HCT116 (cell line): ENCODE data around the gene TEKT3. TPM values are rescaled to one million over a fixed set of nuclear protein-coding genes. Genes with fewer than 3 reads are reported as not detected.

ENCODE experiments used
- ATAC-seq: fragments of 200-7000 bp; cut with Tn5 transposase; 2 replicates; pipeline ENCODE4 v1.9.1; 2020; ENCODE audit warnings: mild to moderate bottlenecking, moderate library complexity
- BruUV-seq: library from RNA; stranded (reverse); fragments of 400-500 nt; replicated peaks from 2 replicates; lab custom pipeline; 2021; lab: Mats Ljungman, UMichigan
- CTCF ChIA-PET: fragments of 300-600 bp; sonication (Branson Sonifier 250); formaldehyde crosslinking; loops from one replicate; lab custom pipeline; 2021; ENCODE audit warnings: antibody characterized with exemption; lab: Charles Lee
- POLR2A ChIA-PET: fragments of 300-600, 350-600 bp; sonication (Branson Sonifier 250); formaldehyde crosslinking; loops from one replicate; lab custom pipeline; 2021; ENCODE audit warnings: antibody characterized with exemption; lab: Charles Lee
- RAD21 ChIA-PET, 2 experiments: fragments of 300-600 bp; sonication (Branson Sonifier 250); formaldehyde crosslinking; loops; one replicate each; lab custom pipeline; 2023; ENCODE audit warnings: low total read pairs in 2 of 2; ENCODE audit not compliant: uncharacterized antibody in 2 of 2, unreplicated experiment in 2 of 2, low non-redundant PET in 1 of 2; lab: Charles Lee
- DNase-seq: peaks from one replicate; pipeline ENCODE4 v3.0.0-alpha.2; 2010; ENCODE audit warnings: low read depth, low spot score
- H2AFZ ChIP-seq: fragments of 200-600 bp; shearing (Covaris generic), sonication (generic); 2 replicates; pipeline ENCODE4 v1.6.1; 2017; ENCODE audit warnings: low read depth, mixed run types, mixed read lengths, antibody characterized with exemption, low read length; ENCODE audit not compliant: poor library complexity, severe bottlenecking
- H3K27ac ChIP-seq: 2 replicates; pipeline ENCODE4 v1.5.1; 2012; ENCODE audit warnings: low read depth, low read length
- H3K27me3 ChIP-seq: fragments of 200-600 bp; sonication (generic); 2 replicates; pipeline ENCODE4 v1.6.1; 2016; ENCODE audit warnings: mixed run types, low read length, mixed read lengths; ENCODE audit not compliant: insufficient read depth
- H3K36me3 ChIP-seq, 2 experiments: fragments of 200-500 bp in 1 of 2; fragments of 200-600 bp in 1 of 2; sonication (Bioruptor generic) in 1 of 2; sonication (generic) in 1 of 2; 2 replicates each; pipeline versions ENCODE4 v1.5.1 to v1.6.1; 2014 to 2016; ENCODE audit warnings: low read length in 2 of 2, inconsistent platforms in 1 of 2, mixed read lengths in 1 of 2, mixed run types in 1 of 2; ENCODE audit not compliant: insufficient read depth in 2 of 2, control insufficient read depth in 1 of 2
- H3K4me1 ChIP-seq, 2 experiments: fragments of 200-600 bp in 1 of 2; sonication (generic) in 1 of 2; 2 replicates each; pipeline versions ENCODE4 v1.5.1 to v1.6.1; 2012 to 2017; ENCODE audit warnings: low read length in 2 of 2, inconsistent platforms in 1 of 2, mild to moderate bottlenecking in 1 of 2, mixed read lengths in 1 of 2, mixed run types in 1 of 2, moderate library complexity in 1 of 2; ENCODE audit not compliant: insufficient read depth in 2 of 2, control insufficient read depth in 1 of 2
- H3K4me2 ChIP-seq: fragments of 200-600 bp; sonication (generic); 2 replicates; pipeline ENCODE4 v1.6.1; 2017; ENCODE audit warnings: mixed run types, low read length, mixed read lengths
- H3K4me3 ChIP-seq, 2 experiments: fragments of 200-600 bp in 1 of 2; sonication (generic) in 1 of 2; replicated peaks in 1 of 2; 2 replicates each; pipeline ENCODE4 v1.5.1; 2011 to 2016; ENCODE audit warnings: low read length in 2 of 2, control low read depth in 1 of 2, low read depth in 1 of 2, mild to moderate bottlenecking in 1 of 2, mixed read lengths in 1 of 2, mixed run types in 1 of 2
- H3K79me2 ChIP-seq: fragments of 200-600 bp; sonication (generic); 2 replicates; pipeline ENCODE4 v1.6.1; 2017; ENCODE audit warnings: mild to moderate bottlenecking, mixed run types, low read length, moderate library complexity, mixed read lengths; ENCODE audit not compliant: insufficient read depth
- H3K9ac ChIP-seq: fragments of 200-600 bp; sonication (generic); 2 replicates; pipeline ENCODE4 v1.6.1; 2016; ENCODE audit warnings: low read length, mixed read lengths
- H3K9me2 ChIP-seq: fragments of 200-600 bp; sonication (generic), shearing (Covaris generic); 2 replicates; pipeline ENCODE4 v1.6.1; 2017; ENCODE audit warnings: mixed run types, mild to moderate bottlenecking, moderate library complexity; ENCODE audit not compliant: insufficient read depth
- H3K9me3 ChIP-seq, 2 experiments: fragments of 200-500 bp in 1 of 2; fragments of 200-600 bp in 1 of 2; sonication (Bioruptor generic) in 1 of 2; sonication (generic) in 1 of 2; 2 replicates each; pipeline ENCODE4 v1.6.1; 2014 to 2017; ENCODE audit warnings: low read length in 2 of 2, mixed read lengths in 2 of 2, inconsistent platforms in 1 of 2, low read depth in 1 of 2, mild to moderate bottlenecking in 1 of 2, mixed run types in 1 of 2, moderate library complexity in 1 of 2; ENCODE audit not compliant: control insufficient read depth in 1 of 2, insufficient read depth in 1 of 2
- H4K20me1 ChIP-seq: fragments of 200-600 bp; sonication (generic), shearing (Covaris generic); 2 replicates; pipeline ENCODE4 v1.6.1; 2017; ENCODE audit warnings: mixed run types, mild to moderate bottlenecking, moderate library complexity; ENCODE audit not compliant: insufficient read depth
- CEBPB ChIP-seq: IDR thresholded peaks from 2 replicates; pipeline ENCODE4 v1.6.1; 2012; ENCODE audit warnings: low read depth
- CTCF ChIP-seq, 3 experiments: fragments of 200-600 bp in 1 of 3; sonication (generic) in 1 of 3; IDR thresholded peaks in 2 of 3; conservative IDR thresholded peaks in 1 of 3; 2 replicates each; pipeline ENCODE4 v1.5.1; 2012 to 2017; ENCODE audit warnings: low read depth in 2 of 3, low read length in 2 of 3, antibody characterized with exemption in 1 of 3, borderline replicate concordance in 1 of 3, control low read depth in 1 of 3, mild to moderate bottlenecking in 1 of 3, mixed read lengths in 1 of 3, mixed run types in 1 of 3, moderate library complexity in 1 of 3; ENCODE audit not compliant: insufficient read depth in 1 of 3
- EGR1 ChIP-seq: IDR thresholded peaks from 2 replicates; pipeline ENCODE4 v1.6.1; 2012; ENCODE audit warnings: low read depth
- EZH2 ChIP-seq: fragments of 200-600 bp; sonication (generic); IDR thresholded peaks from 2 replicates; pipeline ENCODE4 v1.6.1; 2017; ENCODE audit warnings: antibody characterized with exemption, mixed run types
- JUND ChIP-seq: IDR thresholded peaks from 2 replicates; pipeline ENCODE4 v1.6.1; 2012
- RAD21 ChIP-seq: IDR thresholded peaks from 2 replicates; pipeline ENCODE4 v1.6.1; 2012; ENCODE audit warnings: low read depth, mild to moderate bottlenecking
- REST ChIP-seq: IDR thresholded peaks from 2 replicates; pipeline ENCODE4 v1.6.1; 2012; ENCODE audit warnings: low read depth
- SRF ChIP-seq: IDR thresholded peaks from 2 replicates; pipeline ENCODE4 v1.6.1; 2012; ENCODE audit warnings: low read depth
- YY1 ChIP-seq: IDR thresholded peaks from 2 replicates; pipeline ENCODE4 v1.6.1; 2011; ENCODE audit warnings: low read length, low read depth, moderate library complexity, mild to moderate bottlenecking; ENCODE audit not compliant: insufficient replicate concordance; ENCODE audit errors: extremely low read depth
- ZFX ChIP-seq: fragments of 450-650 bp; IDR thresholded peaks from 2 replicates; pipeline ENCODE4 v1.6.1; 2017
- ZNF274 ChIP-seq: fragments of 200-500 bp; sonication (Bioruptor generic); IDR thresholded peaks from 2 replicates; pipeline ENCODE4 v1.6.1; 2014; ENCODE audit warnings: mild to moderate bottlenecking, low read depth, low read length, inconsistent platforms
- intact Hi-C: fragments of 100-400 bp; cut with micrococcal nuclease; formaldehyde crosslinking; loops from 2 replicates; pipeline ENCODE4 v1.10.0; 2022
- total RNA-seq: library from RNA; stranded (reverse); gene quantifications from one replicate; pipeline ENCODE4 v1.2.1, GENCODE V29; 2021; ENCODE audit not compliant: unreplicated experiment
- TF ChIP-seq, protein P1 (sequence below): IDR thresholded peaks from 2 replicates; pipeline ENCODE4 v1.6.1; 2012

TEKT3 gene
- total RNA-seq, 1 experiment from 2014 or later, result 0.64 TPM

DNA sequence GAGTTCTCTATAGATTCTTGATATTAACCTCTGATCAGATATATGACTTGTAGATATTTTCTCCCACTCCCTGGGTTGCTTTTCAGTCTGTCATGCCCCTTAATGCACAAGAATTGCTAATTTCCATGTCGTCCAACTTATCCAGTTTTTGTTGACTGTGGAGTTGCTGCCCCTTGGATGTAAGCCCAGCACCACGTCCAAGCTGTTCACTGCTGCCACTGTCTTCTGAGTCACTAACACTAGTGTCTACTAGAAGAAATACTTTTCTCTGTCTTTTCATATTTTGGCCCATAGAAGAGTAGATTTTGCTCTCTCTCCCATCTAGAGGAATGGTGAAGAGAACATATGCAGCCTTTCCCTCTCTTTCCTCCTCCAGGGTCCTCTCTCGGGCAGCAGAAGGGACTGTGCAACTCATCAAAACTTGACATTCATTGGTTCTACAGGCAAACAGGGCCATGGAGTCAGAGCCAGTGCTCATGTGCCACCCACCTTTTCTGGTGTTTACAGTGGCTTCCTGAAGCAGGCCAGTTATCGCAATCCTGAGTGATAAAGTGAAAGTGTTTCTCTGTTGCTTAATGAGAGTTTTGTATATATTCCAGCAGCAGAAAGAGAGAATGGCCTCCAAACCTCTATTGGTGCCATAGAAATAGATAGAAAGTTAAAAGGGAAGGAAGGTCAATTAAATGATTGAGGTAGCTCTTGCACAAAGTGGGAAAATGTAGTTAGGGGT is 53.7 kb downstream of the TEKT3 start:
- intact Hi-C loops, result no loop called here

DNA sequence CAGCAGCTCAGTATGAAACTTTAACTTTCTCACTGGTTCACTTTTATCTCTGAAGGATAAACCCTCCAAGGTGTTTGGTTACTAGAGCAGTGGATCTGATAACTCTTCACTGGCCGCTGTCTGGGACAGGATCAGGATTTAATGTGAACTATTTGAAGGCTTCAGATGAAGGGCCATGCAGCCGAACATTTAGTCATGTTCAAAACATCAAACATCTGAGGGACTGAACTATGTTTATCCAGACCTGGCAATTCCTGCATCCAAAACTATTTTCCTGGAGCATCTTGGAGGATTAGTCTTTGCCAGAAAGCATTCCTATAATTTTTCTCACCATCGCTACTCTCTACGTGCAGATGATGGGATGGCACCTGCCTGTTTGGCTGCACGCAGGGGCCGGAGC is 55.9 kb downstream of the TEKT3 start:
- POLR2A ChIA-PET, result no interaction called here
- H3K9me3 ChIP-seq, result no peaks in the 10 kb centered on the region
- BruUV-seq, result no TSS peak
- no peak overlapping the region for H3K9ac ChIP-seq
- no peak overlapping the region for H3K4me3 ChIP-seq
- H3K27ac ChIP-seq, result no peak overlapping the region
- ATAC-seq (no peak), DNase-seq (no peak)
- H2AFZ ChIP-seq, result no peak overlapping the region
- no peak for TF ChIP-seq YY1
- TF ChIP-seq RAD21, result no peak
- TF ChIP-seq SRF, result no peak
- TF ChIP-seq EGR1, result no peak
- TF ChIP-seq JUND, result no peak
- TF ChIP-seq REST, result no peak
- TF ChIP-seq, protein P1, sequence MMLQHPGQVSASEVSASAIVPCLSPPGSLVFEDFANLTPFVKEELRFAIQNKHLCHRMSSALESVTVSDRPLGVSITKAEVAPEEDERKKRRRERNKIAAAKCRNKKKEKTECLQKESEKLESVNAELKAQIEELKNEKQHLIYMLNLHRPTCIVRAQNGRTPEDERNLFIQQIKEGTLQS, result no peak
- TF ChIP-seq EZH2, result no peak
- TF ChIP-seq ZFX, result no peak
- TF ChIP-seq CTCF (IDR thresholded peaks at IDR 0.05 in 2 of 3, conservative IDR thresholded peaks at IDR 0.05 in 1 of 3; ENCODE audit: borderline replicate concordance in 1 of 3, insufficient read depth in 1 of 3, low read depth in 2 of 3, low read length in 2 of 3), result no peak
- no peaks in the 10 kb centered on the region for H3K27me3 ChIP-seq
- no peaks in the 10 kb centered on the region for H3K36me3 ChIP-seq
- intact Hi-C loops, result no loop called here
- RAD21 ChIA-PET, result no interaction called here
- no peaks in the 10 kb centered on the region for H4K20me1 ChIP-seq
- H3K79me2 ChIP-seq, result no peaks in the 10 kb centered on the region
- no peak overlapping the region for H3K4me2 ChIP-seq
- no peaks in the 10 kb centered on the region for H3K4me1 ChIP-seq
- no peaks in the 10 kb centered on the region for H3K9me2 ChIP-seq
- CTCF ChIA-PET, result no interaction called here

More for the DNA sequence above, 53.7 kb downstream of the TEKT3 start:
- Histone ChIP-seq H3K36me3 (no peaks in the 10 kb centered on the region), H3K9me3 (no peaks in the 10 kb centered on the region), H3K4me2 (no peak overlapping the region), H3K27ac (no peak overlapping the region), H2AFZ (no peak overlapping the region), H3K27me3 (no peaks in the 10 kb centered on the region), H4K20me1 (no peaks in the 10 kb centered on the region), H3K4me3 (no peak overlapping the region), H3K9me2 (no peaks in the 10 kb centered on the region), H3K4me1 (no peaks in the 10 kb centered on the region; a peak in 2 of 4 replicates), H3K79me2 (no peaks in the 10 kb centered on the region), H3K9ac (no peak overlapping the region)
- DNase-seq (no peak), ATAC-seq (no peak)
- no peak for TF ChIP-seq ZNF274
- no peak for TF ChIP-seq YY1
- TF ChIP-seq CEBPB, result no peak
- TF ChIP-seq SRF, result no peak
- ChIA-PET CTCF (no interaction called here), POLR2A (no interaction called here), RAD21 (no interaction called here)
- BruUV-seq, result no TSS peak
